Measurements from ENCODE around the gene MS4A10. TPM values are rescaled to one million over a fixed set of nuclear protein-coding genes. Genes with fewer than 3 reads are reported as not detected.
A peak's percentile ranks its signal among the peaks of the same experiment; 100 is the strongest.

Gene MS4A10
- total RNA-seq, 1 donor from 2014 or later, result not detected

DNA sequence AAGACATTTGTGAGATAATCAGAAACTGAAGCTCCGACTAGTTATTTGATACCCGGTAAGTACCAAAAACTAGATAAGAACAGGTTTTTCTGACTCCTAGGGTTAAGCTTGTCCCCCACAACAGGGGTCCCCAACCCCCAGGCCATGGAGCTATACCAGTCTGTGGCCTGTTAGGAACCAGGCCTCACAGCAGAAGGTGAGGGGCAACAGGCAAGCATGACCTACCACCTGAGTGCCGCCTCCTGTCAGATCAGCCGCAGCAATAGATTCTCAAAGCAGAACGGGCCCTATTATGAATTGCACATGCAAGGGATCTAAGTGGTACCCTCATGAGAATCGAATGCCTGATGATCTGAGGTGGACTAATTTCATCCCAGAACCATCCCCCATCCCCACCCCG is 1.2 kb upstream of the MS4A10 start:
- Mint-ChIP-seq H3K4me1 (ENCODE audit: unreplicated experiment) (peaks cover 16% of the 10 kb centered on the region), H3K27ac (ENCODE audit: unreplicated experiment) (no peak overlapping the region), H3K27me3 (ENCODE audit: unreplicated experiment) (no peaks in the 10 kb centered on the region), H3K9me3 (ENCODE audit: unreplicated experiment) (no peaks in the 10 kb centered on the region), H3K36me3 (ENCODE audit: unreplicated experiment) (no peaks in the 10 kb centered on the region), H3K4me3 (ENCODE audit: unreplicated experiment) (no peak overlapping the region)
- no peak for DNase-seq (ENCODE audit: extremely low spot score, unreplicated experiment)
- TF ChIP-seq, protein P1, sequence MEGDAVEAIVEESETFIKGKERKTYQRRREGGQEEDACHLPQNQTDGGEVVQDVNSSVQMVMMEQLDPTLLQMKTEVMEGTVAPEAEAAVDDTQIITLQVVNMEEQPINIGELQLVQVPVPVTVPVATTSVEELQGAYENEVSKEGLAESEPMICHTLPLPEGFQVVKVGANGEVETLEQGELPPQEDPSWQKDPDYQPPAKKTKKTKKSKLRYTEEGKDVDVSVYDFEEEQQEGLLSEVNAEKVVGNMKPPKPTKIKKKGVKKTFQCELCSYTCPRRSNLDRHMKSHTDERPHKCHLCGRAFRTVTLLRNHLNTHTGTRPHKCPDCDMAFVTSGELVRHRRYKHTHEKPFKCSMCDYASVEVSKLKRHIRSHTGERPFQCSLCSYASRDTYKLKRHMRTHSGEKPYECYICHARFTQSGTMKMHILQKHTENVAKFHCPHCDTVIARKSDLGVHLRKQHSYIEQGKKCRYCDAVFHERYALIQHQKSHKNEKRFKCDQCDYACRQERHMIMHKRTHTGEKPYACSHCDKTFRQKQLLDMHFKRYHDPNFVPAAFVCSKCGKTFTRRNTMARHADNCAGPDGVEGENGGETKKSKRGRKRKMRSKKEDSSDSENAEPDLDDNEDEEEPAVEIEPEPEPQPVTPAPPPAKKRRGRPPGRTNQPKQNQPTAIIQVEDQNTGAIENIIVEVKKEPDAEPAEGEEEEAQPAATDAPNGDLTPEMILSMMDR (IDR thresholded peaks at IDR 0.05), result no peak

- Mint-ChIP-seq H3K9me3 (ENCODE audit: unreplicated experiment) (no peaks in the 10 kb centered on the region), H3K36me3 (ENCODE audit: unreplicated experiment) (no peaks in the 10 kb centered on the region), H3K4me3 (ENCODE audit: unreplicated experiment) (no peak overlapping the region), H3K4me1 (ENCODE audit: unreplicated experiment) (peaks cover 16% of the 10 kb centered on the region), H3K27ac (ENCODE audit: unreplicated experiment) (no peak overlapping the region), H3K27me3 (ENCODE audit: unreplicated experiment) (no peaks in the 10 kb centered on the region)
- no peak for DNase-seq (ENCODE audit: extremely low spot score, unreplicated experiment)
- TF ChIP-seq, protein P1 (IDR thresholded peaks at IDR 0.05), result no peak
Observed at GRCh38 chr11:60785806-60786361, 751 bp downstream of the MS4A10 start.

GRCh38 chr11:60786811-60787567 is 1.9 kb downstream of the MS4A10 start:
- no peak for DNase-seq (ENCODE audit: extremely low spot score, unreplicated experiment)
- Mint-ChIP-seq H3K27me3 (ENCODE audit: unreplicated experiment) (no peaks in the 10 kb centered on the region), H3K4me3 (ENCODE audit: unreplicated experiment) (no peak overlapping the region), H3K27ac (ENCODE audit: unreplicated experiment) (peak overlapping the region; percentile 48), H3K36me3 (ENCODE audit: unreplicated experiment) (no peaks in the 10 kb centered on the region), H3K4me1 (ENCODE audit: unreplicated experiment) (peaks cover 16% of the 10 kb centered on the region), H3K9me3 (ENCODE audit: unreplicated experiment) (no peaks in the 10 kb centered on the region)
- TF ChIP-seq, protein P1 (IDR thresholded peaks at IDR 0.05), result no peak

- DNase-seq (ENCODE audit: extremely low spot score, unreplicated experiment), result no peak
- H3K4me1 Mint-ChIP-seq (ENCODE audit: unreplicated experiment), result peaks cover 16% of the 10 kb centered on the region
- H3K27ac Mint-ChIP-seq (ENCODE audit: unreplicated experiment), result no peak overlapping the region
Observed at GRCh38 chr11:60788401-60789125, 3.4 kb downstream of the MS4A10 start.

More at GRCh38 chr11:60788401-60789125, 3.4 kb downstream of the MS4A10 start:
- no peaks in the 10 kb centered on the region for H3K9me3 Mint-ChIP-seq (ENCODE audit: unreplicated experiment)
- H3K27me3 Mint-ChIP-seq (ENCODE audit: unreplicated experiment), result peaks cover 2% of the 10 kb centered on the region
- TF ChIP-seq, protein P1 (IDR thresholded peaks at IDR 0.05), result no peak
- no peaks in the 10 kb centered on the region for H3K36me3 Mint-ChIP-seq (ENCODE audit: unreplicated experiment)
- H3K4me3 Mint-ChIP-seq (ENCODE audit: unreplicated experiment), result no peak overlapping the region
